ENCODE data around the gene DPH1.

Gene DPH1

DNA sequence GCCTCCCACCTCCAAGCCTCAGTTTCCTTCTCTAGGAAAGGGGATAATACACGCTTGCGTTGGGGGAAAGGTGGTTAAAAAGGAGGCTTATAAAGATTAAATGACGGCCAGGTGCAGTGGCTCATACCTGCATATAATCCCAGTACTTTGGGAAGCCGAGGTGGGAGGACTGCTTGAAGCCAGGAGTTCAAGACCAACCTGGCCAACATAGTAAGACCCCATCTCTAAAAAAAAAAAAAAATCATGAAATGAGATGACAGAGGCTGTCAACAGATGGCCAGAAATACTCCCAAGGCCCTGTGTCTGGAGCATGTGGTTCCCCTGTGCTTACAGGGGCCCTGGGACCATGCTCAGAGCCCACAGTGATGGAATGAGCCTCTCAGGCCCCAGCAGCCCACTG is 35.2 kb upstream of the DPH1 start:
- no peak overlapping the region for H3K27ac ChIP-seq (ENCODE audit: extremely low read depth, low read depth, low read length)
- no peak for TF ChIP-seq GLI4 (tag by site-specific recombination; IDR thresholded peaks at IDR 0.05)
- 0 out of 2 replicates have a peak, but pooled peaks have one; percentile 66 for TF ChIP-seq ZNF121 (tag by site-specific recombination; IDR thresholded peaks at IDR 0.05)
- no peaks in the 10 kb centered on the region for H3K36me3 ChIP-seq (ENCODE audit: control insufficient read depth in 2 of 2, insufficient read depth in 1 of 2, low read length in 2 of 2)
- H3K9me3 ChIP-seq (ENCODE audit: control insufficient read depth, insufficient read depth, low read depth, low read length): no peaks in the 10 kb centered on the region
- H3K4me3 ChIP-seq (ENCODE audit: low read depth, low read length): no peak overlapping the region
- peaks cover 14% of the 10 kb centered on the region for H3K4me1 ChIP-seq (ENCODE audit: control insufficient read depth, insufficient read depth, low read length)
- POLR2A ChIA-PET: no interaction called here
- CTCF ChIA-PET: no interaction called here

DNA sequence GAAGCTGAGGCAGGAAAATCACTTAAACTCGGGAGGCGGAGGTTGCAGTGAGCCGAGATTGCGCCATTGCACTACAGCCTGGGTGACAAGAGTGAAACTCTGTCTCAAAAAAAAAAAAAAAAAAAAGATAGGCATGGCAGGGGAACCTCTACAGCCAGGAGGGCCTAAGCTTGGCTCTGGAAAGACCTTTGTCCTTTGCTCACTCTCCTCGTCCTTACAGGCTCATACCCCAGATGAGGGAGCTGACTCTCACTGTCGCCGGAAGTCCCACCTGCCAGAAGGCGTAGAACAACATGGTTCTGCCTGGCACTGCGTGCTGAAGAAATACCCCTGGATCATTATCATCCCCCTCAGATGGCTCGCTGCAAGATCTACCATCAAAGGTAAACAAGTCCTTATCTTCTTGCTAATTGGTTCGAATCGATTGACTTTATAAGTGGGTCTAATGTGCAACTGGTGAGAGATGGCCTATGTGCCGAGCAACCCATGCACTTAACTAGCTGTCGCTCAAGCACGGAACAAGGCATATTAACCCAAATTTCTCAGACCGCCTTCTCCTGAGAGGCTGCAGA is 34.5 kb upstream of the DPH1 start:
- Histone ChIP-seq H3K4me1 (ENCODE audit: control insufficient read depth, insufficient read depth, low read length) (peaks cover 15% of the 10 kb centered on the region), H3K36me3 (ENCODE audit: control insufficient read depth in 2 of 2, insufficient read depth in 1 of 2, low read length in 2 of 2) (no peaks in the 10 kb centered on the region), H3K9me3 (ENCODE audit: control insufficient read depth, insufficient read depth, low read depth, low read length) (no peaks in the 10 kb centered on the region), H3K4me3 (ENCODE audit: low read depth, low read length) (no peak overlapping the region), H3K27ac (ENCODE audit: extremely low read depth, low read depth, low read length) (no peak overlapping the region)
- ChIA-PET POLR2A (no interaction called here), CTCF (interaction anchor here (1.3 kb wide), 1 partner anchor 87 kb away, joined by 5 read pairs; no protein-coding TSS in a partner anchor)
- peak; percentile 44; the same call in 1 of the 2 replicates for TF ChIP-seq TRIM28 (IDR thresholded peaks at IDR 0.05; ENCODE audit: borderline replicate concordance, low read length)
- no peak for TF ChIP-seq ZNF830 (tag by site-specific recombination; IDR thresholded peaks at IDR 0.05; ENCODE audit: low read depth)

DNA sequence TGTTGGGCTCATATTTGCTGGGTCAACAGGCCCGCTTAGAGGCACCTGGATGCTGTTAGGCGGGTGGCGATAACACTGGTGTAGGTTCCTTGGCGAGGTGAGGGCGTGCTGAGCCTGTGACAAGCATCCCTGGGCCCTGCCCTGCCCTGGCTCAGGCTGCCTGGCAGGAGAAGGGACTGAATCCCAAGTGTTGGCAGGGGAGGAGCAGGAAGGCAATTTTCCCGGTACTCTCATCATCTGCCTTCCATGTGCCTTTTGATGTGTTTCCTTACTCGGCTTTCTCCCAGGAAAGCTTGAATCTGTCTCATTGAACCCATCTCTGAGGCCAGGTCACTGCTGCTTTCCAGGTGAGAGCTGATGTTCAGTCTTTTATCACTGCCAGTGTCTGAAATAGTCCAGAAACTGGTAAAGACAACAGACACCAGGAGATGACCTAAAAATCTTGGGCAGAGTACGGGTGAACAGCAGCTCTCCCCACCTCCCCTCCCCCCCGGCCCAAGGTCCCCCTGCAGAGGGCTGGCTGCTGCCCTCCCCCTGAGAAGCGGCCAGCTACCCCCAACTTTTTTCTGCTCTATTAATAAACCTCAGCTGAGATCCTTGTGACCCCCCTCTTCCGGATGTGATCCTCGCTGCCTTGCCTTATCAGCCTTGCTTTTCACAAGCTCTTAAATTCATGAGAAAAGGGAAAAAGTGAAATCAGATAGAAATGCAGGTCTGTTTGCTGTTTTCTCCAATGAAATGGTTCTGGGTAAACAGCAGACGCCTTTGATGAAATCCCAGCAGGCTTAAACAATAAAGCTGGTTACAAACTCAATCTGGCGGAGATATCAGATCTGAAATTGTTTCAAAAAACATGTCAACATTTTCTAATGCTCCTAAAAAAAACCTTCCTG is 33.8 kb upstream of the DPH1 start:
- Histone ChIP-seq H3K36me3 (ENCODE audit: control insufficient read depth in 2 of 2, insufficient read depth in 1 of 2, low read length in 2 of 2) (no peaks in the 10 kb centered on the region), H3K4me3 (ENCODE audit: low read depth, low read length) (no peak overlapping the region), H3K27ac (ENCODE audit: extremely low read depth, low read depth, low read length) (no peak overlapping the region), H3K9me3 (ENCODE audit: control insufficient read depth, insufficient read depth, low read depth, low read length) (no peaks in the 10 kb centered on the region), H3K4me1 (ENCODE audit: control insufficient read depth, insufficient read depth, low read length) (peaks cover 15% of the 10 kb centered on the region)
- POLR2A ChIA-PET: interaction anchor here (0.7 to 1.2 kb wide), 3 partner anchors 15 to 161 kb away, joined by 3 to 8 read pairs (median 3); partner anchors contain the start of gene RTN4RL1
- TF ChIP-seq ZFHX2 (tag by site-specific recombination; conservative IDR thresholded peaks at IDR 0.05) (no peak), GLIS1 (tag by site-specific recombination; IDR thresholded peaks at IDR 0.05) (no peak), BCL11A (tag by site-specific recombination; IDR thresholded peaks at IDR 0.05; ENCODE audit: low read depth) (no peak), YY1 (tag by site-specific recombination; IDR thresholded peaks at IDR 0.05) (no peak), ZNF157 (tag by site-specific recombination; IDR thresholded peaks at IDR 0.05) (no peak), ZNF302 (tag by site-specific recombination; IDR thresholded peaks at IDR 0.05; ENCODE audit: low read depth) (no peak), PRDM1 (tag by site-specific recombination; IDR thresholded peaks at IDR 0.05) (no peak), ZNF239 (tag by site-specific recombination; IDR thresholded peaks at IDR 0.05) (no peak), ZFP37 (tag by site-specific recombination; IDR thresholded peaks at IDR 0.05) (no peak), YY2 (tag by site-specific recombination; IDR thresholded peaks at IDR 0.05) (no peak), ZBTB20 (tag by site-specific recombination; IDR thresholded peaks at IDR 0.05) (no peak), ZNF140 (tag by site-specific recombination; IDR thresholded peaks at IDR 0.05) (no peak), HOXA7 (CRISPR knock-in tag; IDR thresholded peaks at IDR 0.05; ENCODE audit: borderline replicate concordance) (no peak), ZNF19 (tag by site-specific recombination; IDR thresholded peaks at IDR 0.05; ENCODE audit: low read depth) (no peak), SCRT2 (tag by site-specific recombination; IDR thresholded peaks at IDR 0.05) (no peak)
- TF ChIP-seq, protein P1, sequence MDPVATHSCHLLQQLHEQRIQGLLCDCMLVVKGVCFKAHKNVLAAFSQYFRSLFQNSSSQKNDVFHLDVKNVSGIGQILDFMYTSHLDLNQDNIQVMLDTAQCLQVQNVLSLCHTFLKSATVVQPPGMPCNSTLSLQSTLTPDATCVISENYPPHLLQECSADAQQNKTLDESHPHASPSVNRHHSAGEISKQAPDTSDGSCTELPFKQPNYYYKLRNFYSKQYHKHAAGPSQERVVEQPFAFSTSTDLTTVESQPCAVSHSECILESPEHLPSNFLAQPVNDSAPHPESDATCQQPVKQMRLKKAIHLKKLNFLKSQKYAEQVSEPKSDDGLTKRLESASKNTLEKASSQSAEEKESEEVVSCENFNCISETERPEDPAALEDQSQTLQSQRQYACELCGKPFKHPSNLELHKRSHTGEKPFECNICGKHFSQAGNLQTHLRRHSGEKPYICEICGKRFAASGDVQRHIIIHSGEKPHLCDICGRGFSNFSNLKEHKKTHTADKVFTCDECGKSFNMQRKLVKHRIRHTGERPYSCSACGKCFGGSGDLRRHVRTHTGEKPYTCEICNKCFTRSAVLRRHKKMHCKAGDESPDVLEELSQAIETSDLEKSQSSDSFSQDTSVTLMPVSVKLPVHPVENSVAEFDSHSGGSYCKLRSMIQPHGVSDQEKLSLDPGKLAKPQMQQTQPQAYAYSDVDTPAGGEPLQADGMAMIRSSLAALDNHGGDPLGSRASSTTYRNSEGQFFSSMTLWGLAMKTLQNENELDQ (tag by site-specific recombination; IDR thresholded peaks at IDR 0.05; ENCODE audit: low read depth): no peak
- TF ChIP-seq, protein P2, sequence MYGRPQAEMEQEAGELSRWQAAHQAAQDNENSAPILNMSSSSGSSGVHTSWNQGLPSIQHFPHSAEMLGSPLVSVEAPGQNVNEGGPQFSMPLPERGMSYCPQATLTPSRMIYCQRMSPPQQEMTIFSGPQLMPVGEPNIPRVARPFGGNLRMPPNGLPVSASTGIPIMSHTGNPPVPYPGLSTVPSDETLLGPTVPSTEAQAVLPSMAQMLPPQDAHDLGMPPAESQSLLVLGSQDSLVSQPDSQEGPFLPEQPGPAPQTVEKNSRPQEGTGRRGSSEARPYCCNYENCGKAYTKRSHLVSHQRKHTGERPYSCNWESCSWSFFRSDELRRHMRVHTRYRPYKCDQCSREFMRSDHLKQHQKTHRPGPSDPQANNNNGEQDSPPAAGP (tag by site-specific recombination; IDR thresholded peaks at IDR 0.05): no peak
- TF ChIP-seq, protein P3, sequence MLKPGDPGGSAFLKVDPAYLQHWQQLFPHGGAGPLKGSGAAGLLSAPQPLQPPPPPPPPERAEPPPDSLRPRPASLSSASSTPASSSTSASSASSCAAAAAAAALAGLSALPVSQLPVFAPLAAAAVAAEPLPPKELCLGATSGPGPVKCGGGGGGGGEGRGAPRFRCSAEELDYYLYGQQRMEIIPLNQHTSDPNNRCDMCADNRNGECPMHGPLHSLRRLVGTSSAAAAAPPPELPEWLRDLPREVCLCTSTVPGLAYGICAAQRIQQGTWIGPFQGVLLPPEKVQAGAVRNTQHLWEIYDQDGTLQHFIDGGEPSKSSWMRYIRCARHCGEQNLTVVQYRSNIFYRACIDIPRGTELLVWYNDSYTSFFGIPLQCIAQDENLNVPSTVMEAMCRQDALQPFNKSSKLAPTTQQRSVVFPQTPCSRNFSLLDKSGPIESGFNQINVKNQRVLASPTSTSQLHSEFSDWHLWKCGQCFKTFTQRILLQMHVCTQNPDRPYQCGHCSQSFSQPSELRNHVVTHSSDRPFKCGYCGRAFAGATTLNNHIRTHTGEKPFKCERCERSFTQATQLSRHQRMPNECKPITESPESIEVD (tag by site-specific recombination; IDR thresholded peaks at IDR 0.05): no peak
- TF ChIP-seq, protein P4, sequence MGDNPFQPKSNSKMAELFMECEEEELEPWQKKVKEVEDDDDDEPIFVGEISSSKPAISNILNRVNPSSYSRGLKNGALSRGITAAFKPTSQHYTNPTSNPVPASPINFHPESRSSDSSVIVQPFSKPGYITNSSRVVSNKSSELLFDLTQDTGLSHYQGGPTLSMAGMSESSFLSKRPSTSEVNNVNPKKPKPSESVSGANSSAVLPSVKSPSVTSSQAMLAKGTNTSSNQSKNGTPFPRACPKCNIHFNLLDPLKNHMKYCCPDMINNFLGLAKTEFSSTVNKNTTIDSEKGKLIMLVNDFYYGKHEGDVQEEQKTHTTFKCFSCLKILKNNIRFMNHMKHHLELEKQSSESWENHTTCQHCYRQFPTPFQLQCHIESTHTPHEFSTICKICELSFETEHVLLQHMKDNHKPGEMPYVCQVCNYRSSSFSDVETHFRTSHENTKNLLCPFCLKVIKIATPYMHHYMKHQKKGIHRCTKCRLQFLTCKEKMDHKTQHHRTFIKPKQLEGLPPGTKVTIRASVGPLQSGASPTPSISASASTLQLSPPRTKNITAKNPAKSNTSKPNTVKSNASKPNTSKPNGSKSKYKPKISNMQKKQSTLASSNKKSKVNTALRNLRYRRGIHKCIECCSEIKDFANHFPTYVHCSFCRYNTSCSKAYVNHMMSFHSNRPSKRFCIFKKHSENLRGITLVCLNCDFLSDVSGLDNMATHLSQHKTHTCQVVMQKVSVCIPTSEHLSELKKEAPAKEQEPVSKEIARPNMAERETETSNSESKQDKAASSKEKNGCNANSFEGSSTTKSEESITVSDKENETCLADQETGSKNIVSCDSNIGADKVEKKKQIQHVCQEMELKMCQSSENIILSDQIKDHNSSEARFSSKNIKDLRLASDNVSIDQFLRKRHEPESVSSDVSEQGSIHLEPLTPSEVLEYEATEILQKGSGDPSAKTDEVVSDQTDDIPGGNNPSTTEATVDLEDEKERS (tag by site-specific recombination; IDR thresholded peaks at IDR 0.05): no peak
- CTCF ChIA-PET: interaction anchor here (1.3 to 1.4 kb wide), 2 partner anchors 30 to 87 kb away, joined by 5 read pairs; no protein-coding TSS in a partner anchor

All from HEK293 (cell line).